ENCODE results near the gene ECT2L. TPM values are rescaled to one million over a fixed set of nuclear protein-coding genes. Genes with fewer than 3 reads are reported as not detected.

ECT2L gene
- total RNA-seq, 4 donors from 2014 or later: 0.17 to 0.42 (median 0.21) TPM

DNA sequence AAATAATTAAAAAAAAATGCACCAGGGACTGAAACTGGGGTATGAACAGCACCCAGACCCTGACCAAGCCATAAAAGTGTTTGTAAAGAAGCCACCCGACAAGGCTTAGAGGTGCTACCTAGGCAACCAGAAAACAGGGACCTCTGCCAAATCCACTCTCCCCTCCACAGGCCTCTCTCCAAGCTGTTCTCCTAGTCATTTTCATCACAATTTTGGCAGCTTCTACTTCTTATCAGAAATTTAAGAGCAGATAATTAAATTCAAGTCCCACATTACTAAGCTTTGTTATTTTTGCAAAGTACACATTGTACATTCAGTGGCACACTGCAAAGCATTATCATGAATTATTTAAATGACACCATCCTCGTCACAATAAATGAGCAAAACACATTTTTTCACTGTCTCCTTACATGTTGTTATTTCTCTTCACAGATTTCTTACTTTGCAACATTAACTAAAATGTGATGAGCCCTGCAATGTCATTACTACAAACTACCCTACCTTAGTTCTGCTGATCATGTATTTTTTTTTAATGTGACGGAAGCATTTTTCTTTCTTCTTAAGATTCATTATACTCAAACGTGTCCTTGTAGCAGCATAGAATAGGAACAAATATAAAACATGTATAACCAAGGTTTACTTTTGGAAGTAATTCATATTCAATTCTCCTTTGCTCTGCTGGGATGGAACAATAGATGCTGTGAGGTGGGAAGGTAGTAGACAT is 38.1 kb downstream of the ECT2L start:
- TF ChIP-seq, protein P1, sequence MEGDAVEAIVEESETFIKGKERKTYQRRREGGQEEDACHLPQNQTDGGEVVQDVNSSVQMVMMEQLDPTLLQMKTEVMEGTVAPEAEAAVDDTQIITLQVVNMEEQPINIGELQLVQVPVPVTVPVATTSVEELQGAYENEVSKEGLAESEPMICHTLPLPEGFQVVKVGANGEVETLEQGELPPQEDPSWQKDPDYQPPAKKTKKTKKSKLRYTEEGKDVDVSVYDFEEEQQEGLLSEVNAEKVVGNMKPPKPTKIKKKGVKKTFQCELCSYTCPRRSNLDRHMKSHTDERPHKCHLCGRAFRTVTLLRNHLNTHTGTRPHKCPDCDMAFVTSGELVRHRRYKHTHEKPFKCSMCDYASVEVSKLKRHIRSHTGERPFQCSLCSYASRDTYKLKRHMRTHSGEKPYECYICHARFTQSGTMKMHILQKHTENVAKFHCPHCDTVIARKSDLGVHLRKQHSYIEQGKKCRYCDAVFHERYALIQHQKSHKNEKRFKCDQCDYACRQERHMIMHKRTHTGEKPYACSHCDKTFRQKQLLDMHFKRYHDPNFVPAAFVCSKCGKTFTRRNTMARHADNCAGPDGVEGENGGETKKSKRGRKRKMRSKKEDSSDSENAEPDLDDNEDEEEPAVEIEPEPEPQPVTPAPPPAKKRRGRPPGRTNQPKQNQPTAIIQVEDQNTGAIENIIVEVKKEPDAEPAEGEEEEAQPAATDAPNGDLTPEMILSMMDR (IDR thresholded peaks at IDR 0.05): no peak
- TF ChIP-seq POLR2A (IDR thresholded peaks at IDR 0.05; ENCODE audit: low read depth) (no peak), POLR2AphosphoS5 (IDR thresholded peaks at IDR 0.05) (no peak), EP300 (IDR thresholded peaks at IDR 0.05) (no peak)
- DNase-seq (ENCODE audit: extremely low spot score): no peak
- Histone ChIP-seq H3K9me3 (no peaks in the 10 kb centered on the region), H3K36me3 (no peaks in the 10 kb centered on the region), H3K27me3 (no peaks in the 10 kb centered on the region), H3K4me1 (peaks cover 0 to 19% (median 18%) of the 10 kb centered on the region in 4 donors), H3K27ac (replicated peaks in 1 of 4) (no peak overlapping the region), H3K4me3 (no peak overlapping the region)
- WGBS: 47% methylated on average over 4 of the region's 4 CpGs
- intact Hi-C loops (cut with DNase I): no loop called here

DNA sequence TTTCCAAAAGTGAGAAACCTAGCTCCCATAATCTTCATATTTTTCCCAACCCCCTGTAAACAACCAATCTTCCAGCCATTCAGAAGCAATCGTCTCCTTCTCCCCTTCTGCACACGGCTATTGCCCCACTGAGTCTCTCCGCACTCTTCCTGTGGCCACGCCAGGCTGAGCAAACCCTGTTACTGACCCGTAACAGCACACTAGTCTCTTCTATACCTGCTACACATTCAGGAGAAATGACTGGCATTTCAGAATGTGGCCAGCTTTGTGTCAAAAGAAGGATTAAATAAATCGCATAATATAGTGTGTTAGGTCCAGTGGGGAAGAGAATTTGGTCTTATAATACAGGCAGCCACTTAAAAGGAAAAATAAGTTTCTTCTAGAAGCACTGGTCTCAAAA is 41.4 kb downstream of the ECT2L start:
- TF ChIP-seq POLR2AphosphoS5 (IDR thresholded peaks at IDR 0.05): no peak
- TF ChIP-seq EP300 (IDR thresholded peaks at IDR 0.05): no peak
- TF ChIP-seq POLR2A (IDR thresholded peaks at IDR 0.05; ENCODE audit: low read depth): no peak
- TF ChIP-seq, protein P1 (IDR thresholded peaks at IDR 0.05): no peak
- WGBS: 92% methylated on average over 6 of the region's 6 CpGs
- Histone ChIP-seq H3K4me1 (peaks cover 0 to 19% (median 18%) of the 10 kb centered on the region in 4 donors), H3K36me3 (no peaks in the 10 kb centered on the region), H3K9me3 (no peaks in the 10 kb centered on the region), H3K27me3 (no peaks in the 10 kb centered on the region), H3K27ac (replicated peaks in 1 of 4) (no peak overlapping the region), H3K4me3 (no peak overlapping the region)
- intact Hi-C loops (cut with DNase I): no loop called here
- DNase-seq (ENCODE audit: extremely low spot score): no peak

DNA sequence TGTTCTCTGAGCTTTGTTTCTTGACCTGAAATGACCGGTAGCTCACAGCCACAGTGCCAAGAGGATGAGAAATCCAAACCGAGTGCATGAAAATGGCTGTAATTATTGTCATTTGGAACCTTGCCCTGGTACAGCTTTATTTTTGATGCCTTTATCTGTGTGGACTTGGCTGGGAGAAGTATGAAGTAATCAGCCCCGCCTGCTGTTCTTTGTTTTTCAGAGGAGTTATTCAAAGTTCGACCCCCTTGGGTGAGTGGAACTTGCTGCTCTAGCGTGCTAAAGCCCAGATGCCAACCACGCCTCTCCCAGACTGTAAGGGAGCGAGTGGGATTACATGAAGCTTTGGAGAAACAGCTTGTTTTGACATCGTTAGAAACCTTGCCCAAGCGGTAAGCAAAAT is 48.3 kb downstream of the ECT2L start:
- H3K9me3 ChIP-seq: no peaks in the 10 kb centered on the region
- no peaks in the 10 kb centered on the region for H3K36me3 ChIP-seq
- TF ChIP-seq POLR2A (IDR thresholded peaks at IDR 0.05; ENCODE audit: low read depth) (no peak), EP300 (IDR thresholded peaks at IDR 0.05) (no peak), POLR2AphosphoS5 (IDR thresholded peaks at IDR 0.05) (no peak)
- TF ChIP-seq, protein P1 (IDR thresholded peaks at IDR 0.05): no peak
- no peak overlapping the region for H3K27ac ChIP-seq (replicated peaks in 1 of 4)
- no peak overlapping the region for H3K4me3 ChIP-seq
- peaks cover 5 to 8% (median 6%) of the 10 kb centered on the region in 4 donors for H3K4me1 ChIP-seq
- no peaks in the 10 kb centered on the region for H3K27me3 ChIP-seq
- intact Hi-C loops (cut with DNase I): no loop called here
- no peak for DNase-seq (ENCODE audit: extremely low spot score)
- 59% methylated on average over 9 of the region's 9 CpGs for WGBS

DNA sequence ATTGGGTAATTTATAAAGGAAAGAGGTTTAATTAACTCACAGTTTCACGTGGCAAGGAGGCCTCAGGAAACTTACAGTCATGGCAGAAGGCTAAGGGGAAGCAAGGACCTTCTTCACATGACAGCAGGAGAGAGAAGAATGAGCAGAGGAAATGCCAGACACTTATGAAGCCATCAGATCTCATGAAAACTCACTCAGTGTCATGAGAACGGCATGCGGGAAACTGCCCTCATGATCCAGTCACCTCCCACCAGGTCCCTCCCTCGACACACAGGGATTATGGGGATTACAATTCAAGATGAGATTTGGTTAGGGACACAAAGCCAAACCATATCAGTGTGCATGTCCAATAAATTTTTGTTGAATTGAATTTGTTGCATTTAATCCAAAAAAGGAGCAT is 52.0 kb downstream of the ECT2L start:
- Histone ChIP-seq H3K27ac (replicated peaks in 1 of 4) (no peak overlapping the region), H3K4me1 (peaks cover 5 to 8% (median 6%) of the 10 kb centered on the region in 4 donors), H3K36me3 (no peaks in the 10 kb centered on the region), H3K27me3 (no peaks in the 10 kb centered on the region), H3K4me3 (no peak overlapping the region), H3K9me3 (no peaks in the 10 kb centered on the region)
- no peak for DNase-seq (ENCODE audit: extremely low spot score)
- WGBS: 87% methylated on average over 4 of the region's 4 CpGs
- TF ChIP-seq POLR2A (IDR thresholded peaks at IDR 0.05; ENCODE audit: low read depth): no peak
- TF ChIP-seq, protein P1 (IDR thresholded peaks at IDR 0.05): no peak
- intact Hi-C loops (cut with DNase I): no loop called here

DNA sequence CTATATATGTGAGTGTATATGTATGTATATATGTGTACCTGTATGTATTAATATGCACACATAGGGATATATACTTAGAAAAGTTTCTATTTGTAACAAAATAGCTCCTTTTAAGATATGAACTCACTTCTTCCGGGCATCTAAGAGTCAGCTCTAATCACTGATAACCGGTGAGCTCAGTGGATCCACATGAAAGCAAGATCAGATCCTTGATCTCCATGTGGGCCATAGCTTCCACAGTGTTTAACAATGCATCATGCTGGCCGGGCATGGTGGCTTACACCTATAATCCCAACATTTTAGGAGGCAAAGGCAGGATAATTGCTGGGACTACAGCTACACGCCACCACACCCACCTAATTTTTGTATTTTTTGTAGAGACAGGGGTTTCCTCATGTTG is 52.6 kb downstream of the ECT2L start:
- H3K9me3 ChIP-seq: no peaks in the 10 kb centered on the region
- no peak overlapping the region for H3K27ac ChIP-seq (replicated peaks in 1 of 4)
- intact Hi-C loops (cut with DNase I): no loop called here
- TF ChIP-seq POLR2A (IDR thresholded peaks at IDR 0.05; ENCODE audit: low read depth) (no peak), EP300 (IDR thresholded peaks at IDR 0.05) (no peak), POLR2AphosphoS5 (IDR thresholded peaks at IDR 0.05) (no peak)
- peaks cover 5 to 8% (median 6%) of the 10 kb centered on the region in 4 donors for H3K4me1 ChIP-seq
- no peaks in the 10 kb centered on the region for H3K27me3 ChIP-seq
- no peak overlapping the region for H3K4me3 ChIP-seq
- H3K36me3 ChIP-seq: no peaks in the 10 kb centered on the region
- DNase-seq (ENCODE audit: extremely low spot score): no peak
- 92% methylated on average over 4 of the region's 4 CpGs for WGBS

All from esophagus muscularis mucosa (tissue), 4 donors.